Left forelimb (tissue), 1 donor: ENCODE data around the gene C17orf75.

Experiments
- DNase-seq: peaks from one replicate; pipeline ENCODE4 v3.0.0-alpha.2; 2018; ENCODE audit warnings: low spot score

C17orf75 gene

DNA sequence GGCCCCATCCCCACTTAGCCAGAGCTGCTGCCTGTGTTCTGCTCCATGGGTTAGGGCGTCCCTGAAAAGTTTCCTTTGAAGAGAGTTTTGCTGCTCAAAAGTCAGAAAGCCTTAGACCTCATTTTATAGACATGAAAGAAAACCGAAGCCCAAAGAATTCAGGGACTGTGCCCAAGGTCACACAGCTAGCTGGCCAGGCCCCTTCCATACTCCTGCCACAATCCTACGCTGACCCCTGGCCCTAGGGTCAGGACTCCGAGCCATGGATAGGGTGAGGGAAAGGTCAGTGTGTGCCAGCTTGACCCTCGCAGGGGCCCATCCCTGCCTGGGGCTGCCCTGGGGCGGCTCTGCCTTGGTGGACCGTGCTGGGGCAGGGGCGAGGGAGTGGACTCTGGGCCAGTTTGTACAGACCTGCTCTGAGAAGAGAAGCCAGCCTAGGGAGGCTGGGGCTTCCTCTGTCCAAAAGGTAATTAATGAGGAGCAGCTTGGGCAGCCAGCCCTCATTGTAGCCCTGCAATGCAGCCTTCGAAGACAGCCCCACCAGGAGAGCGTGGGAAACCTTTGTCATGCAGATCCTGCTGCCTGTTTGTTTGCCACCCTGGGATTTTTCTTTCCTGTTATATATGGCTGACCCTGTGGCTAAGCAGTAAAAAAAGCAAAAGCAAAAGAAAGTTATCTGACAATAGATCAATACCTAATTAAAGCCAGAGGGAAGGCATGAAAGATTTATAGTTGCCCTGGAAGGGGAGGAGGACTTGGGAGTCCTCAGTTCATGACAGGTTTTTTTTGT is 38.9 kb downstream of the C17orf75 start:
- no peak for DNase-seq

DNA sequence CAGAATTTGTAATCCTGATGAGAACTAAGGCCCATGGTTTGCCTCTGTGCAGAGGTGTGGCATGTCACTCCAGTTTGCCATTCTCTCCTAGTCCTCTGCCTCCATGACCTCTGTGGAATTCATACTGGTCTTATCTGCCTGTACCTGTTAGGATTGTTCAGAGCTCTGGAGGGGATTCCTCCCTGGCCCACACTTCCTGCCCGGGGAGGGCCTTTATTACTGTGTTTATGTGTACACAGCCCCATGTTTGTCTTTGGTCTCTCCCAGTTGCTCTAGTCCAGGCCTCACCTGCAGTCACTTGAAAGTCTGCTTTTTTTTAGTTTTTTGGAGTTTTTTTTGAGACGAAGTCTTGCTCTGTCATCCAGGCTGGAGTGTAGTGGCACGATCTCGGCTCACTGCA is 39.9 kb downstream of the C17orf75 start:
- DNase-seq: no peak

DNA sequence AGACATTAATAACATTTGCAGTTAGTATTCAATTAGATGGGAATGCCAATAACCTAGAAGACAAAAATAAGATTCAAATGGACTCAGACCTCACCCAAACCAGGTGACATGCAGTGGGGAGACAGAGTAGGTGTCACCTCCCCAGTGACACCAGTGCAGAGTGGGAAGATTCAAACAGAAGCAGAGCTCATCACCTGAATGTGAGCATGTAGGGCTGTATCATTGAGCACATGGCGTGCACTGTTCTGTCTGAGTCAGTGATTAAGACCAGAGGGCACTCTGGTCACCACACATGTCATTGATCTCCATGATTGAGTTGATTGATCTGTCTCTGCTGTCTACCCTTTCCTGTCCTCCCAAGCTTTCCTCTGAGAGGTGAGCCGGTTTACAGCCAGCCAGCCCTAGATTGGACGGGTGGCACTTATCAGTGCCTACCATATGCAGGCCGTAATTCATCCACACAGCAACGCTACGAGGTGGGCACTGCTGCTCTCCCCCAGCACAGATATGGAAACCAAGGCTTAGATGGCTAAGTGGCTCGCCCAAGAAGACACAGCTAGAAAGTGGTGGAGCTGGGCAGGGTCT is 42.3 kb downstream of the C17orf75 start:
- no peak for DNase-seq

DNA sequence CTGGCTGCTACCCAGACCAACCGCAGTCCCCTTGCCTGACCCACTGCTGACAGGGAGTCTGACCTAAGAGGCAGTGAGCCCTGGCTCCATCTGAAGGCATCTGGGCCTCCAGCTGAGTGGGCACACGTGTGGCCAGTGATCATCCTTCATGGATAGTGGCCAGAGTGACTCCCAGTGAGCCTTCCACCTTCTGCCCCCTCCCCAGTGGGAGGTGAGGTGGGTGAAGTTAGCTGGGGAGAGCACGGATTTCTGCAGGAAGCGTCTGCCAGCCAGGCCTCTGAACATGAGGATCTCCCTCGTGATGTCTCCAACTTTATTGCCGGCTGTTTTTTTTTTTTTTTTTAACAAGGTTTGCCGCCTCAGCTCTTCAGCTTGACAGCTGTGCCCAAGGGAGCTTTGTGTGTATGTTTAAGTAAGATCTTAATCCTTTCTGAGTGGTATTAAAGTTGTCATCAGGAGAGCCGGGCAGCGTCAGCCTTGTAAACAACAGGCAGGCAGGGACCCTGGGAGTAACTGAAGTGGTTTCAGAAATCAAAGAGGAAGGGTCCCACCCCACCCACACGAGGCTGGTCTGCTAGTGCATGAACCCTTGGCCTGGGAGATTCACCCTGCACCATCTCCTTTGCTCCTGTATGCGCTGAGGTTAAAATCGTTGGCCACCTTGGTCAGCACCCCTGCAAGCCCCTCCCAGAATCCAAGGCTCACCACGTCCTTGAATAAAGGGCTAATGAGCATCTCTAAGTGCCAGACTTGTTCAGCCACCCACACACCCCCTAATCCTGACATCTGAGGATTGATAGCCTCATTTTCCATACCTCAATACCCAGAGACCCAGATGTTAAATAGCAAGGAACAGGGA is 43.0 kb downstream of the C17orf75 start:
- DNase-seq: no peak

DNA sequence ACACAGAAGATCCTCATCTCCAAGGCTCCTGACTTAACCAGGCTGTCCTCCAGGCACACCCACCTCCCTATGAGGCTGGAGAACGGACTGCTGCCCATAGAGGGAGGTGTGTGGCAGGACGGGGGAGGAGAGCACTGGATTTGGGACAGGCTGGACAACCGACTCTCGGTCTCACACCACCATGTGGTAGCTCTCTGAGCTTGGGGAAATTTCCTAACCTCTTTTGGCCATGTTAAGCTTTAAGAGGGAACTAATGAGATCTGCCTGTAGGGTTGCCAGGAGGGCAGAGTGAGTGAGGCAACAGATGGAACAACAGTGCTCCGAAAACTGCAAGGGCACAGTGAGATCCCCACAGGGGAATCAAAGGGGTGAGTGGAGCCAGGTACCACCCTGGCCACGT is 43.7 kb downstream of the C17orf75 start:
- DNase-seq: no peak

DNA sequence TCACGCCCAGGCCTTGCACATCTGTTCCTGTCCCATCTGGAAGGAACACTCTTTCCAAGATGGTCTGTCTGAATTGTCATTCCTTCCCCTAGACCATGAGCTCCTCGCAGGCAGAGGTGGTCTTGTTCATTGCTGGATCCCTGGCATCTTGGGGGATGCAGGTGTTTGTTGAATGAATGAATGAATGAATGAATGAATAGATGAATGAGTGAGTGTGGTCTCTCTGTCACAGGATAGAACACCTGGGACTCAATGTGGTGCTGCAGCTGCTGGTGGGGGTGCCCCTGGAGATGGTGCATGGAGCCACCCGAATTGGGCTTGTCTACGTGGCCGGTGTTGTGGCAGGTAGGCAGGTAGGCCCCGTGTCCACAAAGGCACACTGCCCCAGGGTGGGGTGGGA is 44.1 kb downstream of the C17orf75 start:
- no peak for DNase-seq

DNA sequence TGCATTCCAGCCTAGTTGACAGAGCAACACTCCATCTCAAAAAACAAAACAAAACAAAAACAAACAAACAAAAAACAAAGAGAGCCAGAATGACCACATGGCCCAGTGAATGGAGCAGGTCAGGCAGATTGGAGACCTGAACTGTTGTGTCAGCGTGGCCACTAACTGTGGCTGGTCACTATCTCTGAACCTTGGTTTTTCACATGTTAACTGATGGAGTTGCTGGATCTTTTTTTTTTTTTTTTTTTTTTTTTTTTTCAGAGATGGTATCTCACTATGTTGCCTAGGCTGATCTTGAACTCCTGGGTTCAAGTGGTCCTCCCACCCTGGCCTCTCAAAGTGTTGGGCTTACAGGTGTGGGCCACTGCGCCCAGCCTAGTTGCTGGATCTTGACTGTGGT is 44.5 kb downstream of the C17orf75 start:
- no peak for DNase-seq

DNA sequence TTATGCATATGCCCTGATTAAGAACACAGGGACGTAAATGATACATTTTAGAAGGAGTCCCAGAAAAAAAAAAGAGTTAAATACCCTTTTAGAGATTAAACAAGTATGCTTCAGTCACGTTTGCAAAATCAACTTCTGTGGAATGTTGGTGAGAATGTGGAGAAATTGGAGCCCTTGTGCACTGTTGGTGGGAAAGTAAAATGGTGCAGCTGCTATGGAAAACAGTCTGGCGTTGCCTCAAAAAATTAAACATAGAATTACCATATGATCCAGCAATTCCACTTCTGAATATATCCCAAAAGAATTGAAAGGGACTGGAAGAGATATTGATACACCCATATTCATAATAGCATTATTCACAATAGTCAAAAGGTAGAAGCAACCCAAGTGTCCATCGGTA is 49.9 kb downstream of the C17orf75 start:
- no peak for DNase-seq

DNA sequence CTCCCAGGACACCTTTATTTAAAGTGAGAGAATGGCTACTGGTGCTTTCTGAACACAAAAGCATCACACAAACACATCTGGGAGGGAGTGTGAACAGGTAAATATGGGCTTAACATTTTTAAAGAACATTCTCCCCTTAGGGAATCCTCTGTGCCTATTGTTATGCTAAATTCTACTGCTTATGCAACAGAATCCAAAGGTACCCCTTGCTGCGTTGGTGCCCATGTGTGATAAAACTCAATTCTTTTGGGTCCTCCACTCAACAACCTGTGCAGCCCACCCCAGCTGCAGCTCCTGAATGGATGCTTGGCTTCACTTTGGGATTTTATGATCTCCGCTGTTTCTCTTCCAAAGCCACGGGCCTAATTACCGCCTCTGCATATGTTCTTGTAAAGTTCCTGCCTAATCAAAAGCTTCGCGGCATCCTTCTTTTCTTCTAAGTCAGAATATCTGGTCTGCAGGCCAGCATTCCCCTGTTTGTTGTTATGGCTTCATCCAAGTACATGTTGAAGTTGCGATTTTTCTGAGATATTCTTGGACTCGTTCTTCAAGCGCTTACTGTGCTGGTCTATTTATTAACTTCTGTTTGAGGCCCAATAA is 52.4 kb downstream of the C17orf75 start:
- DNase-seq: no peak

DNA sequence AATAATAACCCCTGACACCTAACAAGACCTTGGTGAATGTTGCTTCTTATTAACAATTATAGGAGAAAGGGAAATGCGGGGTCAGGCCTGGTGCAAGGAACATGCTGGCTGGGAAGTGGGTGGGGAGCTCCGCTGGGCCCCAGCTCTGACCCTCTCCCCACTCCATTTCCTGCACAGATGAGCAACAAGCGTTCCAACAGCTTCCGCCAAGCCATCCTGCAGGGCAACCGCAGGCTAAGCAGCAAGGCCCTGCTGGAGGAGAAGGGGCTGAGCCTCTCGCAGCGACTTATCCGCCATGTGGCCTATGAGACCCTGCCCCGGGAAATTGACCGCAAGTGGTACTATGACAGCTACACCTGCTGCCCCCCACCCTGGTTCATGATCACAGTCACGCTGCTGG is 53.4 kb downstream of the C17orf75 start:
- DNase-seq: no peak

DNA sequence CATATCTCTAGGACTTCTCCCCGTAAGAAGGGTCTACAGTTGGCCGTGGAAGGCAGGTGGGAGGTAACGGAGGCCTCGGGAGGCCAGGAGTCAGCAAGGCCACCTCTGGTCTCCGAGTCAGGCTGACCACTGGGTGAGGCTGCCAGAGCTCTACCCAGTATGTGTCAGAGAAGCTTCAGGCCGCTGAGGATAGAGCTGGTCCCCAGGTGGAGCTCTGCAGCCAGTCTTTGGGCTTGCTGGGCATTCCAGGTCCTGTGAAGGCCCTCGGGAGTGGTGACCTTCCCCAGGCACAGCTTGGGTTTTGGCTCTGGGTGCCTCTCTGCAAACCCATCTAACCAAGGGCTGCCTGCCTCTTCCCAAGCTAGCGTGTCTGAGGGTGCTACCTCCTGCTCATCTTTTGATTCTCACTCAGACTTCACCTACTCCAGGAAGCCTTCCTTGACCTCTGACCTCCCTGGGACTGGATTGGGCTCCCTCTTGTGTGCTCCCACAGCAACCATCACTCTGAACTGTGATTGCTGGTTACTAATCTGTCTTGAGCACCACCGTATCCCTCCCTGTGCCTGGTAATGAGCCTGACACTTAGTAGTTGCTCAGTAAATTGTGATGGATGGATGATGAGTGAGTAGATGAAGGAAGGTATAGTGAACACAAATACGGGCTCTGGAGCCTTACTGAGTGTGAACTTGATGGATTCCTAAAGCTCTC is 54.0 kb downstream of the C17orf75 start:
- no peak for DNase-seq

DNA sequence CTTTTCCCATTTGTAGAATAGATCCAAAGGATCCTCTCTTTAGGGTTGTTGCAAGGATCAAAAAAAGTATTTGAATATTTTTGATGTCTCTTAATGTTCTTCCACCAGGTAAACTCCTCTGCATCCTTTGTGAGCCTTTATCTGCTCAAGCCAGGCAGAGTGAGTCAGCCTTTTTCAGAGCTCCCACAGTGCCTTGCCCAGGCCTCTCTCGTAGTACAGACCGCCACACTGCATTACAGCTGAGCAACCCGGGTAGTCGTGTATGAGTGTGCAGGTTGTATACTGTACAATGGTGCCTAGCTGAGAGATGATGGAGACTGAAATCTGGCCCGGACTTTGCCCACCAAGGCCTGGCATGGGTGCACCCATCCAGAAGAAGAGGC is 55.5 kb downstream of the C17orf75 start:
- no peak for DNase-seq

DNA sequence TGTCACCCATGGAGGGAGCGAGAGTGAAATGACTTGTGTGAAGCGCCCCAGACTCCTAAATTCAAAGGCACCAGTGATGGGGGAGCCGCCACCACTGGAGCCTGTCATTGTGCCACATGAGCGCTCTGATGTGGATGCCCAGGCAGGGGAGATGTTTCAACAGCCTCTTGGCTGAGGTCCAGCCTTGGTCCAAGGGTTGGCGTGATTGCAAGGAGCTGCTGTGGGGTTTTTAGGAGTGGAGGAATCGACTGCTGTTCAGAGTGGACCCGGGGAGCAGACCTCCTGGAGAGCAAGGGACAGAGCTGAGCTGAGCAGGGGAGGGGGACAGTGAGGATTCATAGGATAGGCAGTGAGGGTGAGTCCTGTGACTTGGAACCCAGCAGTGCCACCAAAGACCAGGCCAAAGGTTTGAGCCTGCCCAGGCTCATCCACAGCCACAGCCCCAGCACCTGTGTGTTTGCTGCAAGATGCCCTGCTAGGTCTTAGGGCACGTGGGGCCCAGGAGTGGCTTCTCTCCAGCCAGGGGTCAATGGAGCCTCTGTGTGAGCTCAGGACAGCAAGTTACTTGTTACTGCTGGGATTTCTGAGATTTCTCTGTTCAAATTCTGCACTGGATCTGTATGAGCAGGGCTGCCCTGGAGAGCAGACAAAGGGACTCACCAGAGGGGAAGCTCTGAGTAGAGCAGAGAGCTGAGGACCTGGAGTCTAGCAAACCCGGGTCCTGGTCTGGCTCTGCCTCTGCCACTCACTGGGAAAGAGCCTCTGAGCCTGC is 56.0 kb downstream of the C17orf75 start:
- no peak for DNase-seq

DNA sequence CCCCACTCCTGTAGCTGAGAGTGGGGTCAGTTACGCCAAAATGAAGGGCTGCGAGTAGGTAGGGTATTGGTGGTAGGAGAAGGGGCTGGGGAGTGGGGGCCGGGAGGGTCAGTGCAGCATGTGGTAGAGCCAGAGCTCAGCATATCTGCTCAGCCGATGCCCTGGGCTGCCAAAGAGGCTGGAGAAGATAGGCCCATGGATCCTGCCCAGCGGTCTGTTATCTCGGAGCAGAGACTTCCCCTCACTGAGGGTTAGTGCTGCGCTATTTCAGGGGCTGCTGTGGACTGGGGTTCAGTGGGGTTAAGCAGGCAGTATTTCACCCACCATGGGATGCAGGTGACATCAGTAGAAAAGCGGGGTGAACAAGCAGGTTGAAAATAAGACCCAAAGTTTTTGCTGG is 56.7 kb downstream of the C17orf75 start:
- no peak for DNase-seq

DNA sequence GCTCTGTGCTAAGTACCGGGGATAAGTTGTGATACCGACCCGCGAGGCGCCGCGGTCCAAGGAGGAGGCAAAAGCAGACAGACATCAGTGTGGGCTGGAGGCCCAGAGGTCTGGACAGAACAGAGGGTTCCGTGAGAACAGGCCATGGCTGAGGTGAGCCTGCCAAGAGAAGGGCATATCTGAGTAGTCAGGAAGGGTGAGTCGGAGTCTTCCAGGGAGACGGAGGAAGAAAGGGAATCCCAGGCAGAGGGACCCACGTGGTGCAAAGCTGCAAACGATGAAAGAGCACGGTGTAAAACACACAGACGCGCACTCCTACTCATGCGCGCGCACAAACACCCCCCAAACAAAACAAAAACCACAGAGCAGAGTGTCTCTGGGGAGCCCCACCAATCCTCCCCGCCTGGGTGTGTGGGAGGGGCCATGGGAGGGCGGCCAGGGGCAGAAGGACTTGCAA is 58.2 kb downstream of the C17orf75 start:
- DNase-seq: no peak

DNA sequence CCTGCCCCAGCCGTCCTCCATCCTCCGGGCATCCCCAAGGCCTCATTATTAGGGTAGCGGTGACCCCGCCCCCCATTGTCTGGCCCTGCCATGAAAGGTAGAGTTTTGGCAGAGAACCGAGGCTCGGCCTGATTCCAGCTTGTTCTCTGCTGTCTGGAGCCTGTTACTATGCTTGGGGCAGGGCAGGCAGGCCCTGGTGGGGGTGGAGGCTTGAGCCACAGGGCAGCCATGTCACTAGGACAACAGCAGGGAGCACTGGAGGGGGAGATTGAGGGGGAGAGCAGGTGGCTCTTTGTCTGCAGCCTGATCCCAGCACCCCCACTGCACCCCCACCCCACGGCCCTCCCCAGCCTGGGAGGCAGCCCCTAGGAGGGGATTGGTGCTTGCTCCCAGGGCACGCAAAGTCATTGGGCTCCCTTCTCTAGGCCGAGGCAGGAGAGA is 60.9 kb downstream of the C17orf75 start:
- DNase-seq: no peak

DNA sequence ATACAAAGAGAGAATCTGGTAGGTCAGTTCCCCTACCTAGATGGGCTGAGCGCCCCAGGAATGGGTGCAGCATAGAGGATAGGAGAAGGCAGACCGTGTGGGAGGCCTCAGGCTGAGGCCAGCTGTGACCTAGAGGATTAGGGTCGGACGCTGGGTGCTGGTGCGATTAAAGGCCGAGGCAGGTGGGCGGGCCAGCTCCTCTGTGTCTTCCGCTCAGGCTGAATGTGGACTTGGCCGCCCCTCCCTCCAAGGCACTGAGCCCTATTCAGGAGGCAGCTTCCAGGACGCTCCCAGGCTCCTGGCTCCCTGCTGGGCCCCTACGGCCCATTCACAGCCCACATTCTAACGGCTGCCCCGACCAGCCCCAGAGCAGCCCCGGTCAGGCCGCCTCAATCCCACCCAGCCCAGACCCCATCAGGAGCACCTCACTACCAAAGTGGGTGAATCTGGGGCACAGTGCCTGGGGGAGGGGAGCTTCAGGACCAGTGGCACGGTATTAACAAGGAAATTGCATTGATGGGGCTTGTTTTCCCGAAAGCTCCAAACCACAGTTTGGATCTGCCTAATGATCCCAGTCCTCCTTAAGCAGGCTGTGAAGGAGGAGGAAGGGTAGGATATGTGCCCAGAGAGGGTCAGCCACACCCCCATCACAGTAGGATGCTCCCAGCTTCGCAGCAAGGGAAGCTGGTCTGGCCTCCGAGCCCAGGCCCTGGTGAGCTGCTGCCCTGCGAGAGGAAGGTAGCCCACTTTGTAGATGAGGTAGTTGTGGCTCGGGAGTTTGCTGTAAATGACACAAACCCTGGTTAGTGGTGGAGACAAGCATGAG is 61.9 kb downstream of the C17orf75 start:
- no peak for DNase-seq

DNA sequence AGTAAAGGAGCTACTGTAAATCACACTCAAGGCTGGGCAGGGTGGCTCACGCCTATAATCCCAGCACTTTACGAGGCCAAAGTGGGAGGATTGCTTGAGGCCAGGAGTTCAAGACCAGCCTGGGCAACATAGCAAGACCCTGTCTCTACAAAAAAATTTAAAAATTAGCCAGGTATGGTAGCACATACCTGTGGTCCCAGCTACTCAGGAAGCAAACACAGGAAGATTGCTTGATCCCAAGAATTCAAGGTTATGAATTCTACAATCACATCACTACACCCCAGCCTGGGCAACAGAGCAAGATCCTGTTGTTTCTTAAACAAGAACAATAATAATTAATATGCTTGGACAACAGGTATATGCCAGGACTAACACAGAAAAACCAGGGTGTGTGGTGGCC is 63.2 kb downstream of the C17orf75 start:
- DNase-seq: no peak
